GM23338 (cell line): ENCODE results near the gene HNF1B. TPM values are rescaled to one million over a fixed set of nuclear protein-coding genes. Genes with fewer than 3 reads are reported as not detected.

Experiments
- ATAC-seq: fragments of 200-7000 bp; cut with Tn5 transposase; 3 replicates; pipeline ENCODE4 v1.9.1; 2020
- DNase-seq: peaks from one replicate; pipeline ENCODE4 v3.0.0-alpha.2; 2015; ENCODE audit warnings: low spot score
- H2AFZ ChIP-seq: fragments of 200-600 bp; sonication (generic); 2 replicates; pipeline ENCODE4 v1.8.0; 2016; ENCODE audit warnings: antibody characterized with exemption, mild to moderate bottlenecking, moderate library complexity
- H3F3A ChIP-seq: fragments of 200-600 bp; sonication (generic); replicated peaks from 2 replicates; pipeline ENCODE4 v1.8.0; 2017; ENCODE audit warnings: antibody characterized with exemption, mixed run types, low read depth
- H3K27ac ChIP-seq: fragments of 200-600 bp; sonication (generic); 2 replicates; pipeline ENCODE4 v1.6.1; 2016; ENCODE audit warnings: low read depth
- H3K27me3 ChIP-seq: fragments of 200-600 bp; sonication (generic); 2 replicates; pipeline ENCODE4 v1.8.0; 2016; ENCODE audit warnings: mild to moderate bottlenecking, mixed run types, moderate library complexity; ENCODE audit not compliant: insufficient read depth
- H3K36me3 ChIP-seq: fragments of 200-600 bp; sonication (generic); 2 replicates; pipeline ENCODE4 v1.8.0; 2016; ENCODE audit warnings: mild to moderate bottlenecking; ENCODE audit not compliant: insufficient read depth
- H3K4me1 ChIP-seq: fragments of 200-600 bp; sonication (generic); 2 replicates; pipeline ENCODE4 v1.8.0; 2016; ENCODE audit warnings: mild to moderate bottlenecking, moderate library complexity; ENCODE audit not compliant: insufficient read depth
- H3K4me2 ChIP-seq: fragments of 200-600 bp; sonication (generic); 2 replicates; pipeline ENCODE4 v1.7.1; 2017; ENCODE audit warnings: mixed run types
- H3K4me3 ChIP-seq: fragments of 200-600 bp; sonication (generic); 2 replicates; pipeline ENCODE4 v1.6.1; 2016; ENCODE audit warnings: mixed run types
- H3K79me2 ChIP-seq: fragments of 200-600 bp; sonication (generic); replicated peaks from 2 replicates; pipeline ENCODE4 v1.8.0; 2017; ENCODE audit warnings: mild to moderate bottlenecking; ENCODE audit not compliant: insufficient read depth
- H3K9me2 ChIP-seq: fragments of 200-600 bp; sonication (generic); 2 replicates; pipeline ENCODE4 v1.8.0; 2017; ENCODE audit not compliant: insufficient read depth
- H4K20me1 ChIP-seq: fragments of 200-600 bp; sonication (generic); replicated peaks from 2 replicates; pipeline ENCODE4 v1.8.0; 2017; ENCODE audit warnings: mild to moderate bottlenecking; ENCODE audit not compliant: insufficient read depth
- H3K27ac Mint-ChIP-seq: 2 replicates; pipeline ENCODE4 v1.8.0; 2020; ENCODE audit warnings: inconsistent platforms, mild to moderate bottlenecking, moderate library complexity, mixed read lengths
- H3K27me3 Mint-ChIP-seq: 3 replicates; pipeline ENCODE4 v1.8.0; 2022; ENCODE audit warnings: low read depth, mild to moderate bottlenecking, moderate library complexity, mixed read lengths, inconsistent platforms; ENCODE audit not compliant: insufficient read depth, poor library complexity
- H3K36me3 Mint-ChIP-seq: 3 replicates; pipeline ENCODE4 v1.8.0; 2021; ENCODE audit warnings: low read depth, mild to moderate bottlenecking, inconsistent platforms, moderate library complexity, mixed read lengths
- H3K4me1 Mint-ChIP-seq: 3 replicates; pipeline ENCODE4 v1.8.0; 2020; ENCODE audit warnings: mild to moderate bottlenecking, inconsistent platforms, mixed read lengths
- H3K4me3 Mint-ChIP-seq: 3 replicates; pipeline ENCODE4 v1.8.0; 2021; ENCODE audit warnings: moderate library complexity, mild to moderate bottlenecking, inconsistent platforms, mixed read lengths
- H3K9me3 Mint-ChIP-seq: 3 replicates; pipeline ENCODE4 v1.8.0; 2020; ENCODE audit warnings: moderate library complexity, mild to moderate bottlenecking, inconsistent platforms, mixed read lengths
- CREB1 ChIP-seq: fragments of 250-450 bp; sonication (Bioruptor Pico); IDR thresholded peaks from 2 replicates; pipeline ENCODE4 v1.5.0; 2020; ENCODE audit warnings: low read depth, mild to moderate bottlenecking, moderate library complexity
- CTCF ChIP-seq, 2 experiments: fragments of 200-600 bp in 1 of 2; sonication (generic) in 1 of 2; conservative IDR thresholded peaks; 2 replicates each; pipeline versions ENCODE4 v1.5.1 to v1.6.1; 2016 to 2017; ENCODE audit warnings: antibody characterized with exemption in 2 of 2, low read depth in 2 of 2, mild to moderate bottlenecking in 2 of 2, moderate library complexity in 1 of 2
- EZH2 ChIP-seq: fragments of 200-600 bp; sonication (generic); IDR thresholded peaks from one replicate; pipeline ENCODE4 v1.8.0; 2017; ENCODE audit warnings: antibody characterized with exemption, mild to moderate bottlenecking, low read depth; ENCODE audit not compliant: unreplicated experiment
- JUNB ChIP-seq: IDR thresholded peaks from one replicate; pipeline ENCODE4 v1.6.1; 2016; ENCODE audit warnings: antibody characterized with exemption; ENCODE audit not compliant: unreplicated experiment
- NANOG ChIP-seq: IDR thresholded peaks from 2 replicates; pipeline ENCODE4 v1.6.1; 2016; ENCODE audit warnings: antibody characterized with exemption, borderline replicate concordance
- POLR2AphosphoS5 ChIP-seq: IDR thresholded peaks from 2 replicates; pipeline ENCODE4 v1.6.1; 2016; ENCODE audit warnings: antibody characterized with exemption, low read depth
- STAT1 ChIP-seq: IDR thresholded peaks from one replicate; pipeline ENCODE4 v1.6.1; 2016; ENCODE audit warnings: antibody characterized with exemption; ENCODE audit not compliant: unreplicated experiment
- ZNF114 ChIP-seq: fragments of 250-450 bp; sonication (Bioruptor Pico); IDR thresholded peaks from 2 replicates; pipeline ENCODE4 v1.5.0; 2020; ENCODE audit warnings: mild to moderate bottlenecking, moderate library complexity
- ZNF331 ChIP-seq: fragments of 250-450 bp; sonication (Bioruptor Pico); IDR thresholded peaks from 2 replicates; pipeline ENCODE4 v1.5.0; 2020; ENCODE audit warnings: low read depth, mild to moderate bottlenecking, moderate library complexity
- polyA plus RNA-seq: library from polyadenylated mRNA; unstranded; fragments of >200 nt; fragmentation: Nextera tagmentation; extraction: Ambion mirVana; gene quantifications from 2 replicates; pipeline ENCODE4 v1.2.1, GENCODE V29; 2016
- total RNA-seq: library from RNA; depleted of rRNA; stranded (reverse); fragments of >200 nt; shearing (Covaris generic); gene quantifications from 2 replicates; pipeline ENCODE4 v1.2.3, GENCODE V29; 2014
- TF ChIP-seq, protein P1 (sequence below): IDR thresholded peaks from 2 replicates; pipeline ENCODE4 v1.6.1; 2016; ENCODE audit warnings: antibody characterized with exemption
- TF ChIP-seq, protein P2 (sequence below): IDR thresholded peaks from one replicate; pipeline ENCODE4 v1.6.1; 2018; ENCODE audit warnings: antibody characterized with exemption; ENCODE audit not compliant: unreplicated experiment

The HNF1B gene
- total and polyA plus RNA-seq, 2 experiments from 2014 or later = 0.07 to 0.19 TPM

DNA sequence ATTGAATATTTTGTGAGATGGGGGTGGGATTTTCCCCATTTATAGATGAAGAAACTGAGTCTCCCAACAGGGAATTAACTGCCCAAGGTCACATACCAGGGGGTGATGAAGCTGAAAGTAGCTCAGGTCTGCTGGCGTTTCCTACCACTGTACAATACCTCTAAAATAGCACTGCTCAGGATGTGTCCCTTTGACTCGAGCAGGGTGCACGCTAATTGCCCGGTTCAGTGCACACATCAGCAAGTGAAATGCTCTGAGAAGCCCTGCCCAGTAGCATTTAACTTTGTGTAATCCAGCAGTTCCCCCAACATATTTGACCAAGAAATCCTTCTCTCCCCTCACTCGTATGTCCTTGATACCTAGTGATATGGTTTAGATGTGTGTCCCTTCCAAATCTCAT, 51.5 kb downstream of the HNF1B start (continued):
- TF ChIP-seq, protein P1, sequence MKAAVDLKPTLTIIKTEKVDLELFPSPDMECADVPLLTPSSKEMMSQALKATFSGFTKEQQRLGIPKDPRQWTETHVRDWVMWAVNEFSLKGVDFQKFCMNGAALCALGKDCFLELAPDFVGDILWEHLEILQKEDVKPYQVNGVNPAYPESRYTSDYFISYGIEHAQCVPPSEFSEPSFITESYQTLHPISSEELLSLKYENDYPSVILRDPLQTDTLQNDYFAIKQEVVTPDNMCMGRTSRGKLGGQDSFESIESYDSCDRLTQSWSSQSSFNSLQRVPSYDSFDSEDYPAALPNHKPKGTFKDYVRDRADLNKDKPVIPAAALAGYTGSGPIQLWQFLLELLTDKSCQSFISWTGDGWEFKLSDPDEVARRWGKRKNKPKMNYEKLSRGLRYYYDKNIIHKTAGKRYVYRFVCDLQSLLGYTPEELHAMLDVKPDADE = no peak
- TF ChIP-seq CREB1 = no peak
- no peak for TF ChIP-seq STAT1
- no peak for TF ChIP-seq ZNF114

GRCh38 chr17:37691807-37692206, 53.1 kb downstream of the HNF1B start:
- no peak overlapping the region for H3K4me2 ChIP-seq
- Mint-ChIP-seq H3K9me3 (peaks cover 14% of the 10 kb centered on the region), H3K4me3 (no peak overlapping the region), H3K4me1 (peaks cover 6% of the 10 kb centered on the region; the same call in 2 of the 3 replicates), H3K27me3 (peaks cover 4% of the 10 kb centered on the region), H3K27ac (no peak overlapping the region), H3K36me3 (peaks cover 5% of the 10 kb centered on the region)
- no peaks in the 10 kb centered on the region for H3F3A ChIP-seq
- TF ChIP-seq CREB1 = no peak
- no peak overlapping the region for H3K27ac ChIP-seq
- DNase-seq (no peak), ATAC-seq (no peak)
- no peaks in the 10 kb centered on the region for H3K79me2 ChIP-seq
- no peak overlapping the region for H3K4me3 ChIP-seq
- H3K4me1 ChIP-seq = no peaks in the 10 kb centered on the region
- no peak overlapping the region for H2AFZ ChIP-seq
- no peaks in the 10 kb centered on the region for H3K36me3 ChIP-seq
- H3K9me2 ChIP-seq = no peaks in the 10 kb centered on the region
- no peaks in the 10 kb centered on the region for H3K27me3 ChIP-seq
- H4K20me1 ChIP-seq = no peaks in the 10 kb centered on the region

DNA sequence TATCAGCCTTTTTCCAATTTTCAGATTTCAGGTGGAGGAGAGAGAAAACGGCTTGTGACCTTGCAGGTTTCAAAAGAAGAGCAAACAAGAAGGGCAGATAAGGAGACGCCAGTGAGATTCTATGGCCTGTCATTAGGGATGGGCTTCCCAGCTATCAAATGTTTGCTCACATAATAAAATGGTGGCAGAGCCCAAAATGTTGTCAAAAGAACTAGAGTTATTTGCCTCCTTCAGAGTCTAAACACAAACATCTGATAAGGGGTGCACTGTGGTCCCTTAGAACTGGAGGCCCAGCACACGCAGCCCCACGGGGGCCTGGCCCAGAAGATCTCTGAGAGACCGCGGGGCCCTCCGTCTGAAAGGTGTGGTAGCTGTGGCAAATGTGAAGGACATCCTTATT, 55.5 kb downstream of the HNF1B start:
- H3F3A ChIP-seq = no peaks in the 10 kb centered on the region
- H3K4me1 Mint-ChIP-seq = peaks cover 4% of the 10 kb centered on the region; the same call in 2 of the 3 replicates

More for the DNA sequence above, 55.5 kb downstream of the HNF1B start:
- H3K4me3 Mint-ChIP-seq = no peak overlapping the region
- no peaks in the 10 kb centered on the region for H3K4me1 ChIP-seq
- H3K9me3 Mint-ChIP-seq = peaks cover under 1% of the 10 kb centered on the region
- peaks cover under 1% of the 10 kb centered on the region; the same call in 1 of the 3 replicates for H3K36me3 Mint-ChIP-seq
- TF ChIP-seq STAT1 = no peak
- no peak for TF ChIP-seq POLR2AphosphoS5
- no peak for TF ChIP-seq EZH2
- no peak for TF ChIP-seq NANOG
- TF ChIP-seq ZNF114 = no peak
- TF ChIP-seq CTCF (conservative IDR thresholded peaks at IDR 0.05; ENCODE audit: low read depth in 2 of 2) = no peak
- no peak for TF ChIP-seq JUNB
- TF ChIP-seq, protein P2, sequence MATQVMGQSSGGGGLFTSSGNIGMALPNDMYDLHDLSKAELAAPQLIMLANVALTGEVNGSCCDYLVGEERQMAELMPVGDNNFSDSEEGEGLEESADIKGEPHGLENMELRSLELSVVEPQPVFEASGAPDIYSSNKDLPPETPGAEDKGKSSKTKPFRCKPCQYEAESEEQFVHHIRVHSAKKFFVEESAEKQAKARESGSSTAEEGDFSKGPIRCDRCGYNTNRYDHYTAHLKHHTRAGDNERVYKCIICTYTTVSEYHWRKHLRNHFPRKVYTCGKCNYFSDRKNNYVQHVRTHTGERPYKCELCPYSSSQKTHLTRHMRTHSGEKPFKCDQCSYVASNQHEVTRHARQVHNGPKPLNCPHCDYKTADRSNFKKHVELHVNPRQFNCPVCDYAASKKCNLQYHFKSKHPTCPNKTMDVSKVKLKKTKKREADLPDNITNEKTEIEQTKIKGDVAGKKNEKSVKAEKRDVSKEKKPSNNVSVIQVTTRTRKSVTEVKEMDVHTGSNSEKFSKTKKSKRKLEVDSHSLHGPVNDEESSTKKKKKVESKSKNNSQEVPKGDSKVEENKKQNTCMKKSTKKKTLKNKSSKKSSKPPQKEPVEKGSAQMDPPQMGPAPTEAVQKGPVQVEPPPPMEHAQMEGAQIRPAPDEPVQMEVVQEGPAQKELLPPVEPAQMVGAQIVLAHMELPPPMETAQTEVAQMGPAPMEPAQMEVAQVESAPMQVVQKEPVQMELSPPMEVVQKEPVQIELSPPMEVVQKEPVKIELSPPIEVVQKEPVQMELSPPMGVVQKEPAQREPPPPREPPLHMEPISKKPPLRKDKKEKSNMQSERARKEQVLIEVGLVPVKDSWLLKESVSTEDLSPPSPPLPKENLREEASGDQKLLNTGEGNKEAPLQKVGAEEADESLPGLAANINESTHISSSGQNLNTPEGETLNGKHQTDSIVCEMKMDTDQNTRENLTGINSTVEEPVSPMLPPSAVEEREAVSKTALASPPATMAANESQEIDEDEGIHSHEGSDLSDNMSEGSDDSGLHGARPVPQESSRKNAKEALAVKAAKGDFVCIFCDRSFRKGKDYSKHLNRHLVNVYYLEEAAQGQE = no peak
- TF ChIP-seq, protein P1 = no peak
- no peak for TF ChIP-seq ZNF331 (CRISPR knock-in tag)
- no peaks in the 10 kb centered on the region for H3K27me3 ChIP-seq
- H3K27ac Mint-ChIP-seq = no peak overlapping the region
- no peaks in the 10 kb centered on the region for H3K79me2 ChIP-seq
- no peak overlapping the region for H3K27ac ChIP-seq
- H2AFZ ChIP-seq = no peak overlapping the region
- H3K27me3 Mint-ChIP-seq = peaks cover 2% of the 10 kb centered on the region
- H3K9me2 ChIP-seq = no peaks in the 10 kb centered on the region
- ATAC-seq (no peak), DNase-seq (no peak)
- no peaks in the 10 kb centered on the region for H4K20me1 ChIP-seq
- H3K36me3 ChIP-seq = no peaks in the 10 kb centered on the region
- H3K4me3 ChIP-seq = no peak overlapping the region
- H3K4me2 ChIP-seq = no peak overlapping the region
